Tibial artery (tissue), 4 donors: ENCODE results near the gene THAP3.

Experiments used
- DNase-seq, 2 donors: peaks; one replicate each; pipeline ENCODE4 v3.0.0-alpha.2; 2019
- H3K27ac ChIP-seq, 2 donors: fragments of 200-600 bp; sonication (generic) in 1 of 2; 1 replicate in 1 of 2; 2 replicates in 1 of 2; pipeline ENCODE4 v1.5.1; 2018 to 2019; ENCODE audit warnings: mild to moderate bottlenecking in 1 of 2
- H3K27me3 ChIP-seq, 2 donors: fragments of 200-600 bp; sonication (generic) in 1 of 2; one replicate each; pipeline versions ENCODE4 v1.5.1 to v1.6.0; 2016 to 2019
- H3K36me3 ChIP-seq, 3 donors: fragments of 200-600 bp; sonication (generic) in 2 of 3; one replicate each; pipeline ENCODE4 v1.5.1; 2016 to 2019; ENCODE audit warnings: mild to moderate bottlenecking in 2 of 3
- H3K4me1 ChIP-seq, 4 donors: fragments of 200-600 bp; sonication (generic) in 2 of 4; 1 replicate in 3 of 4; 2 replicates in 1 of 4; pipeline ENCODE4 v1.5.1; 2016 to 2019
- H3K4me3 ChIP-seq, 2 donors: fragments of 200-600 bp; sonication (generic) in 1 of 2; 1 replicate in 1 of 2; 2 replicates in 1 of 2; pipeline ENCODE4 v1.5.1; 2018 to 2019; ENCODE audit warnings: mild to moderate bottlenecking in 2 of 2
- H3K9me3 ChIP-seq, 3 donors: fragments of 200-600 bp; sonication (generic) in 1 of 3; one replicate each; pipeline ENCODE4 v1.5.1; 2016 to 2019
- intact Hi-C: fragments of 100-400 bp; cut with DNase I; formaldehyde crosslinking; loops from one replicate; pipeline ENCODE4 v1.15.0; 2023; ENCODE audit warnings: low total_unique reads
- TF ChIP-seq, protein P1 (sequence below), 2 experiments: fragments of 200-600 bp in 1 of 2; fragments of 450-650 bp in 1 of 2; IDR thresholded peaks; one replicate each; pipeline ENCODE4 v1.5.1; 2017 to 2019; ENCODE audit warnings: antibody characterized with exemption in 2 of 2, mild to moderate bottlenecking in 1 of 2, moderate library complexity in 1 of 2

THAP3 gene

DNA sequence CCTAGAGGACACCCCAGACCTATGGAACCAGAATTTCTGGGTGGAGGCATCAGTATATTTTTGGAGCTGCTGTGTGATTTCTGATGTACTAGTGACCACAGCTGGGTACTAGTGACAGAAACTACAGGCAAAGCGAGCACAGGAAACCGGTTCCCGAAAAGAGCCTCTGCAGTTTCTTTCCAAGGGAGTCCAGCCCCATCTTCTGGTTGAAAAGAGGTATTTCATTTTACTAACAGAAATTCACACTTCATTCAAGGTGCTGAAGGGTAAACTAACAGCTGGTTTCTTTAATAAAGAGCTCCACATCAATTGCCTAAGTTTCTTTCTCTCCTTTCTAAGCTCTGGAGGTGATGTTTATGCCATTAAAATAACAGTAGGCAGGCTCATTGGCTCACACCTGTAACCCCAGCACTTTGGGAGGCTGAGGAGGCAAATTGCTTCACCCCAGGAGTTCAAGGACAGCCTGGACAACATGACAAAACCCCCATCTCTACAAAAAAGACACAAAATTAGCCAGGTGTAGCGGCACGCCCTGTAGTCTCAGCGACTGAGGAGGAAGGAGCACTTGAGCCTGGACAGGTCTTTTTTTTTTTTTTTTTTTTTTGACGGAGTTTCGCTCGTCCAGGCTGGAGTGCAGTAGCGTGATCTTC lies 22.0 kb downstream of the THAP3 start:
- intact Hi-C loops: loop anchor here (5.0 kb wide), 2 partner anchors 99 to 159 kb away; no protein-coding TSS in a partner anchor
- Histone ChIP-seq H3K27me3 (no peaks in the 10 kb centered on the region), H3K9me3 (no peaks in the 10 kb centered on the region), H3K4me1 (no peaks in the 10 kb centered on the region), H3K27ac (no peak overlapping the region), H3K36me3 (peaks cover 0 to 75% (median 50%) of the 10 kb centered on the region in 3 donors), H3K4me3 (no peak overlapping the region)
- TF ChIP-seq, protein P1, sequence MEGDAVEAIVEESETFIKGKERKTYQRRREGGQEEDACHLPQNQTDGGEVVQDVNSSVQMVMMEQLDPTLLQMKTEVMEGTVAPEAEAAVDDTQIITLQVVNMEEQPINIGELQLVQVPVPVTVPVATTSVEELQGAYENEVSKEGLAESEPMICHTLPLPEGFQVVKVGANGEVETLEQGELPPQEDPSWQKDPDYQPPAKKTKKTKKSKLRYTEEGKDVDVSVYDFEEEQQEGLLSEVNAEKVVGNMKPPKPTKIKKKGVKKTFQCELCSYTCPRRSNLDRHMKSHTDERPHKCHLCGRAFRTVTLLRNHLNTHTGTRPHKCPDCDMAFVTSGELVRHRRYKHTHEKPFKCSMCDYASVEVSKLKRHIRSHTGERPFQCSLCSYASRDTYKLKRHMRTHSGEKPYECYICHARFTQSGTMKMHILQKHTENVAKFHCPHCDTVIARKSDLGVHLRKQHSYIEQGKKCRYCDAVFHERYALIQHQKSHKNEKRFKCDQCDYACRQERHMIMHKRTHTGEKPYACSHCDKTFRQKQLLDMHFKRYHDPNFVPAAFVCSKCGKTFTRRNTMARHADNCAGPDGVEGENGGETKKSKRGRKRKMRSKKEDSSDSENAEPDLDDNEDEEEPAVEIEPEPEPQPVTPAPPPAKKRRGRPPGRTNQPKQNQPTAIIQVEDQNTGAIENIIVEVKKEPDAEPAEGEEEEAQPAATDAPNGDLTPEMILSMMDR (IDR thresholded peaks at IDR 0.05): peak; percentile 68 to 81
- DNase-seq: no peak

DNA sequence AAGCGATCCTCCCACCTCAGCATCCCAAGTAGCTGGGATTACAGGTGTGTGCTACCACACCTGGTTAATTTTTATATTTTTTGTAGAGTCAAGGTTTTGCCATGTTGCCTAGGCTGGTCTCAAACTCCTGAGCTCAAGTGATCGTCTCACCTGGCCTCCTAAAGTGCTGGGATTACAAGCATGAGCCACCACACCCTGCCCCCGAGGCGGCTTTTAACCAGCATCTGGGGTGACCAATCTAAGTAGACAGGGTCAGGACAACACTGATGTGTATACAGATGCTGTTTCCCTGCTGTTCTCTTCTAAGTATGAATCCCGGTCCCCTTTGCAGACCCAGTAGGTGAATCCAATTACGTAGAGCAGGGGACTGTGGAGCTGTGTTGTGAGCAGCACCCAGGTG lies 23.9 kb downstream of the THAP3 start:
- no peak for DNase-seq
- no peaks in the 10 kb centered on the region for H3K9me3 ChIP-seq
- no peaks in the 10 kb centered on the region for H3K27me3 ChIP-seq
- intact Hi-C loops: loop anchor here (5.0 kb wide), 2 partner anchors 101 to 161 kb away; no protein-coding TSS in a partner anchor
- H3K27ac ChIP-seq: no peak overlapping the region
- H3K36me3 ChIP-seq: peaks cover 15 to 75% (median 52%) of the 10 kb centered on the region in 3 donors
- no peak overlapping the region for H3K4me3 ChIP-seq
- H3K4me1 ChIP-seq: no peaks in the 10 kb centered on the region
- TF ChIP-seq, protein P1 (IDR thresholded peaks at IDR 0.05): no peak

DNA sequence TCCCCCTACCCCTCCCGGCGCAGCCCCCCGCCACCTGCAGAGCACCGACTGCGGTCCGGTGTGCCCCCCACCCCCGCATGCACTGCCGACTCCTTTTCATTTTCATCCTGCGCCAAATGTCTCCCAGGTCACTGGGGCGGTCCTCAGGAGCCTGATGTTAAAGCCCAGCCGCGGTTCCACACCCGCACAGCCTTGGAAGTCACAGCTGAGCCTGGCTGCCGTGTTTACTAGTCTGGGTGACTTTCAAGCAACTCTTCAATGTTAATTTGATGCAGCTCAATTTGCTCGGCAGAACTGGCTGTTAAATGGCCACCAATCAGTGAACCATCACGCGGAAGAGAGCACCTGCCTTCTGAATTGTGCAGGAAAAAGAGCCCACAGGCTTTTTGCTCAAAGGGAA lies 27.2 kb downstream of the THAP3 start:
- H3K9me3 ChIP-seq: no peaks in the 10 kb centered on the region
- peaks cover 20 to 59% (median 36%) of the 10 kb centered on the region in 3 donors for H3K36me3 ChIP-seq
- no peaks in the 10 kb centered on the region for H3K4me1 ChIP-seq
- TF ChIP-seq, protein P1 (IDR thresholded peaks at IDR 0.05): no peak
- H3K27ac ChIP-seq: no peak overlapping the region
- no peak for DNase-seq
- no peak overlapping the region for H3K4me3 ChIP-seq
- no peaks in the 10 kb centered on the region for H3K27me3 ChIP-seq
- intact Hi-C loops: no loop called here

DNA sequence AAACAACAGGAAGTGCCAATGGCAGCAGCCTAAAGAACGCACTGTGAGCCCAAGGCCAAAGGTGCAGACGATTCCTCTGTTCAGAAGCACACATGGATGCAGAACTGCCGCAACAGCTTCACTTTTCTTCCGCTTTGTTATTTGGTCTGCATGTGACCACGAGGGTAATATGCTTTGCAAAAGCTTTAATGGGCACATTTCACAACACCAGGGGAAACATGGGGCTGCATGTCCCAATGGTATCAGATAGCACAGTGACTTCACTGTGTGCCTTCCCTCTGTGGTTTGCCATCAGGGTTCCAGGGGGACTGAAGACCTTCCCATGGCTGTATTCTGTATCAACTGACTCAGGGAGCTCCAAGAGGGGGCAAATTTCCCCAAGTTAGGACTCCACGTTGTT lies 28.3 kb downstream of the THAP3 start:
- Histone ChIP-seq H3K9me3 (no peaks in the 10 kb centered on the region), H3K36me3 (peaks cover 20 to 59% (median 39%) of the 10 kb centered on the region in 3 donors), H3K4me1 (no peaks in the 10 kb centered on the region), H3K27me3 (no peaks in the 10 kb centered on the region), H3K27ac (no peak overlapping the region), H3K4me3 (no peak overlapping the region)
- no peak for DNase-seq
- intact Hi-C loops: no loop called here
- TF ChIP-seq, protein P1 (IDR thresholded peaks at IDR 0.05): no peak

DNA sequence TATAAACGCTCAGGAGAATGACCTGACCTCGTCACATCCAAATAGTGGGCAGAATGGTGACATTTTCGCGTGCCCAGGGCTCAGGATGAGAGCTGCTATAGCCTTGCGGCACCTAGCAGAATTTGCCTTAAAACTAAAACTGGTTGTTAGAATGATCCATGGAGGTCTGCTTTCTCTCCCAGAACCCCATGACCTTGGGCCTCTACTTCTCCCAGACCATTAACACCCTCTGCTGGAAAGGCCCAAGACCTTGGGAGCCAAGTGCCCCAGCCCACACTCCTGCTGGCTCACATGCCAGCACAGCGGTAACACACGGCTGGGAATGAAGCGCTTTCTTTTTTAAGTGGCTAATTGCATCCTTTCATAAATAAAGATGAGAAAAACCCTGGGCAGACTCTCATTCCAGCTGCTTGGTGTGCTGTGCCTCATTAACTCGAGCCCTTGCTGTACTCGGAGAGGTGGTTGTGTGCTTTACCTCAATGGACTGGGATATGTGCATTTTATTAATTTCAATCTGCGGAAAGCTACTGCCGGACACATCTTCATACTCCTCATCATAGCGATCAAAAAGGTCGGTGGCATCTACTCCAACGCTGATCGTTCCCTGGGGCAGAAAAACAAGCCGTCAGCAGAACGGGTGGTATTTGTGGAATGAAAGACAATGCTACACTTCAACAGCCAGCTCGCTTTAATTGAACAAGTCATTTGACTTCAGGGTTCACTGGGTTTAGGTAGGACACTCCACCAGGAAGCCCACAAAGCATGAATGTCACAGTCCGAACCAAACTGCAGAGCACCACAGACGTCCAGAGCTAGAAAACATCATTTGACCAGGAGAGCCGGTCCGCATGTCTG lies 29.0 kb downstream of the THAP3 start:
- TF ChIP-seq, protein P1 (IDR thresholded peaks at IDR 0.05): no peak
- Histone ChIP-seq H3K36me3 (peaks cover 20 to 59% (median 39%) of the 10 kb centered on the region in 3 donors), H3K4me3 (no peak overlapping the region)

More for the DNA sequence above, 29.0 kb downstream of the THAP3 start:
- Histone ChIP-seq H3K27me3 (no peaks in the 10 kb centered on the region), H3K27ac (no peak overlapping the region), H3K4me1 (no peaks in the 10 kb centered on the region), H3K9me3 (no peaks in the 10 kb centered on the region)
- DNase-seq: no peak
- intact Hi-C loops: no loop called here
